ENCODE data around the gene POLR3C. TPM values are rescaled to one million over a fixed set of nuclear protein-coding genes. Genes with fewer than 3 reads are reported as not detected.

The POLR3C gene
- total RNA-seq, 2 experiments from 2014 or later, result 55.8 to 56.3 TPM

DNA sequence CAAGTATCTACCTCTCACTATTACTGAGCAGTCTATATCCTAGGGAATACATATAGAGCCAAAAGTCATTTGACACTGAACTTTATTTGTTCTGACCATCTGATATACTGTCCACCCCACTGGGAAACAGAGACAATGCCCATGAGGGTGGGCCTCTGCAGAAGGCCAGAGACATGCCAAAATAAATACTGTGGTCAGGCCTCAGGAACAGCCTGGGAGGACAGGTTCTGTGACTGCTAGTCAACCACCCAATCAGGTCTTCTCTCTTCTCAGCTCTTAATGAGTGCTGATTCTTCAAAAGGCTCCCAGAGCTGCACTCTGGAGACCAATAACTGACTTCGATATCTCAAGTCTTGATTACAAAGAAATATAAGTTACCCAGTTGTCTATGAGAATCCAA is 67.1 kb downstream of the POLR3C start:
- CTCF ChIA-PET, result interaction anchor here (0.6 to 2.7 kb wide), 11 partner anchors 10 to 88 kb away, joined by 3 to 13 read pairs (median 3); no protein-coding TSS in a partner anchor
- POLR2A ChIA-PET, result interaction anchor here (0.6 kb wide), 1 partner anchor 64 kb away, joined by 7 read pairs; no protein-coding TSS in a partner anchor

DNA sequence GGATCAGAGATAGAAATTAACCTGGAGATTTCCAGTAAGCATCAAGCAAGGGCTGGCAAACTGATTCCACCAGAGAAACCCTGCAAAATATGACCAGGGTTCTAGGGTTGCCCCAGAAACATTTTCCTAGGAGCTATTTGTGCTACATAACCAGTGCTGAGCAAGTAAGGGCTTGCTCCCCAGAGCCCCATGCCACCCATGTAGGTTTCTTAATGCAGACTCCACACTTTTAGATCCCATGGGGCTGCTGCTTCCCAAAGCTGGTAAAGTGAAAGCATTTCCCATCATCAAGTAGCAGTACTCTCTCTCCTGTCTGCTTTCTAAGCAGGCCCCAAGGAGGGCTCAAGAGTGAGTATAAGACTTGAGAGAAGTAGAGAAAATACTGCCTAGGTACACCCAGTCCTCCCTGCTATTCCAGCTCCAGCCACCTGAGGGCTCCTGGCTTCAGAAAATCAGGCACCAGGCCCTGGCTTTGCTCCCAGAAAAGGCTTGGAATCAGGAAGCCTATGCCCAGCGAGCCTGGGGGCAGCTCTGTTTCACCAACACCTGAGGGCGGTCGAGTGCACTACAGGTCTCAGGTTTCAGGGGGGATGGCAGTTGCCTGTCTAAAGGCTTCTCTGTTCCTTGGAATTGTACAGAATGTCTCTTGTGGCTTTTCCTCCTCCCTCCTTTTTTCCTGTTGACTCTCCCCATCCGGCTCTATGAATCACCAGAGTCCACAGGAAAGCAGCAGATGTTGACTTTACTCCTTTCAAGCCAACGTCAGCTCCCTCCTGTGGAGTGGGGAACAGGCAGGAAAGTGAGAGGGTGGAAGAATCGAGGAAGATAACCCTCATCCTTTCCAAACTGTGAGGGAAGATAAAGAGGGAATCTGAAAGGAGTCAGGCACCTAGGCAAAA is 67.8 kb downstream of the POLR3C start:
- POLR2A ChIA-PET, result interaction anchor here (0.6 kb wide), 1 partner anchor 65 kb away, joined by 7 read pairs; no protein-coding TSS in a partner anchor
- CTCF ChIA-PET, result interaction anchor here (0.5 to 2.7 kb wide), 13 partner anchors 9 to 119 kb away, joined by 3 to 13 read pairs (median 3); no protein-coding TSS in a partner anchor

DNA sequence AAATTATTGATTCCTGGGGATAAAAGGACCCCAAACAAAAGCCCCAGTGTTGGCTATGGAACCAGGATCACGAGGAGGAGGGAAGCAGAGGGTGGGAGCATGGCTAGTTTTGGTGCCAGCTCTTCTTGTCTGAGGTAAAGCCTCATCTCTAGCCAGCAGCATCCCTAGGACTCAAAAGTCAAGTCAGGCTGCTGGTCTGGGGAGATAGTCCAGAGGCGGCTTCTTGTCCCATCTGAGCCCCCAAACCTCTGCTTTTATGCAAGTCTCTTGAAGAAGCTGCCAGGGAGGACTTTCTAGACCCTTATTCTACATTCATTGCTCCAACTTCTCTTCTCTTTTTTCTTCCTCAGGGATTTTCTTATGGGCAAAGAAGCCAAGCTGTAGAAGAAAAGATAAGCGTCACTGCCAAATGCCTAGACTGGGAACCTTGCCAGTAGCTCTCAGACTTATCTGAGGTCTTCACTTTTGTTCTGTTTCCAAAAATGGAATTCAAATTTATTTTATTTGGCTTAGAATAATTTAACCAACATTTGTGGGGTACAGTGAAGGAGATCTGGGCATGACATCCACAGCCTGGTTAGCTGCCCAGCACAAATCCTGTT is 68.6 kb downstream of the POLR3C start:
- CTCF ChIA-PET, result interaction anchor here (0.6 to 2.7 kb wide), 9 partner anchors 12 to 118 kb away, joined by 3 to 13 read pairs (median 3); partner anchors contain the start of gene PIAS3
- POLR2A ChIA-PET, result interaction anchor here (0.5 kb wide), 1 partner anchor 34 kb away, joined by 5 read pairs; the partner anchor contains the start of gene PIAS3

DNA sequence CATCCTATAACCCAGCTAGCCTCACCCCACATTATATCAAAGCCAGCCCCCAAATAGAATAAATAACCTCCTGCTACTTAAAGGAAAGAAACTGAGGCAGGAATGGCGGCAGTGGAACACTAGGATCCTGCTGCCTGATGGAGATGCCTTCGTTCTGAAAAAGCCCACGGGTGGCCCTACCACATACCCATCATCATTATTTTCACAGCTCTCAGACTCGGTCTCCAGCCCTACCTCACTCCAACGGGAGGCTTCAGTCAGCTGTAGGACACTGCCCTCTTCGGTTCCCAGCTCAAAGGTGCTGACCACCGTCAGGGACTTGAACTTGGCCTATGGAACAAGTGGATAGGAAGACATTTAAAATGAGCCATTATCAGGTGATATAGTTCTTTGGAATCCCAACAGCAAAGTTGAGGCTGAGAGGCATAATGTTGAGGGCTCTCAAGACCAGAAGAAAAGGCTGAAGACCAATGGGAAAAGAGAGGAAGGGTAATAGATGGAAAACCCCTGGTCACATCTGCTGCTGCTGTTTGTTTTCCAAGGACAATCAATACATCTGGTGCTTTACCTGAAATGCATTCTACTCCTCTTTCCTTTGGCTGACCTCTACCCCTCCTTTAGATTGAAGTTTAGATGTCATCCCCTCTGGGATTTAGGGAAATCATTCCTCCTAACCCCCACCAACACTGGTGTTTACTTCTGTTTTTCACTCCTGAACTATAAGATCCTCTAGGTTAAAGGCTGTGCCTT is 69.5 kb downstream of the POLR3C start:
- POLR2A ChIA-PET, result no interaction called here
- CTCF ChIA-PET, result interaction anchor here (0.9 to 2.7 kb wide), 4 partner anchors 14 to 116 kb away, joined by 3 to 13 read pairs (median 3); no protein-coding TSS in a partner anchor

Other genes starting within 250 kb of the POLR3C start
- gene GPR89A, start 216.2 kb upstream of the POLR3C start, total RNA-seq, result 10 to 100 TPM; 29.5 to 30.8 TPM
- gene PDZK1, start 116.8 kb upstream of the POLR3C start, total RNA-seq, result under 1 TPM in 1 of 2 experiments, not detected in 1; 0.21 TPM
- gene CD160, start 104.7 kb upstream of the POLR3C start, total RNA-seq, result 10 to 100 TPM; 49.0 to 57.8 TPM
- 10 to 100 TPM; 16.3 to 16.4 TPM for gene RNF115, start 105 bp upstream of the POLR3C start, total RNA-seq
- 1 to 10 TPM; 2.6 to 2.9 TPM for gene NUDT17, start 21.4 kb downstream of the POLR3C start, total RNA-seq
- 10 to 100 TPM; 17.6 to 17.7 TPM for gene PIAS3, start 34.9 kb downstream of the POLR3C start, total RNA-seq
- gene ANKRD35, start 61.7 kb downstream of the POLR3C start, total RNA-seq, result 1 to 10 TPM in 1 of 2 experiments, under 1 TPM in 1; 0.82 to 1.2 TPM
- 1 to 10 TPM; 2.4 to 2.8 TPM for gene ITGA10, start 85.8 kb downstream of the POLR3C start, total RNA-seq
- gene PEX11B, start 94.5 kb downstream of the POLR3C start, total RNA-seq, result 10 to 100 TPM; 33.6 to 34.0 TPM
- gene RBM8A, start 103.3 kb downstream of the POLR3C start, total RNA-seq, result 100 to 1,000 TPM; 375 to 376 TPM
- gene LIX1L, start 133.8 kb downstream of the POLR3C start, total RNA-seq, result 10 to 100 TPM; 38.1 to 39.3 TPM
- gene ANKRD34A, start 140.4 kb downstream of the POLR3C start, total RNA-seq, result 10 to 100 TPM in 1 of 2 experiments, 1 to 10 TPM in 1; 10.0 to 13.2 TPM
- 10 to 100 TPM; 18.1 to 21.9 TPM for gene POLR3GL, start 140.5 kb downstream of the POLR3C start, total RNA-seq
- gene TXNIP, start 172.4 kb downstream of the POLR3C start, total RNA-seq, result 10 to 100 TPM; 62.1 to 62.8 TPM
- not detected for gene HJV, start 197.5 kb downstream of the POLR3C start, total RNA-seq

Measured in activated CD8-positive, alpha-beta memory T cell treated with anti-CD3 and anti-CD28 coated beads for 36 hours (primary cell).